T-cell (primary cell): ENCODE measurements around the gene ZNF574. TPM values are rescaled to one million over a fixed set of nuclear protein-coding genes. Genes with fewer than 3 reads are reported as not detected.
A peak's percentile ranks its signal among the peaks of the same experiment; 100 is the strongest.

Experiments used
- ATAC-seq, 4 experiments: fragments of 200-7000 bp in 3 of 4; fragments of 150-1000 bp in 1 of 4; cut with Tn5 transposase; replicated peaks in 1 of 4; 1 replicate in 3 of 4; 2 replicates in 1 of 4; pipeline ENCODE4 v1.10.0; 2021; ENCODE audit warnings: moderate library complexity in 3 of 4, mild to moderate bottlenecking in 2 of 4, moderate number of reproducible peaks in 1 of 4
- CTCF ChIA-PET, 2 donors: fragments of 300-600 bp; sonication (Branson Sonifier 250); formaldehyde crosslinking; loops; one replicate each; lab custom pipeline; 2022; ENCODE audit warnings: antibody characterized with exemption in 2 of 2; lab: Charles Lee
- POLR2A ChIA-PET, 2 donors: fragments of 300-600 bp; sonication (Branson Sonifier 250); formaldehyde crosslinking; loops; one replicate each; lab custom pipeline; 2022; ENCODE audit warnings: antibody characterized with exemption in 2 of 2; lab: Charles Lee
- DNase-seq, 35 experiments: peaks; one replicate each; pipeline versions ENCODE4 v3.0.0 to v3.0.0-alpha.2; 2013 to 2023
- H3K27ac ChIP-seq: one replicate; pipeline ENCODE4 v1.5.1; 2013; ENCODE audit warnings: low read length
- H3K27me3 ChIP-seq, 2 experiments: replicated peaks in 1 of 2; 1 replicate in 1 of 2; 2 replicates in 1 of 2; pipeline versions ENCODE4 v1.6.1 to v1.7.0; 2013; ENCODE audit warnings: low read length in 1 of 2, mixed read lengths in 1 of 2; ENCODE audit not compliant: control insufficient read depth in 2 of 2, insufficient read depth in 2 of 2; ENCODE audit errors: extremely low read depth in 1 of 2
- H3K36me3 ChIP-seq, 2 donors: 1 replicate in 1 of 2; 2 replicates in 1 of 2; pipeline versions ENCODE4 v1.6.1 to v1.7.0; 2013; ENCODE audit warnings: low read length in 1 of 2; ENCODE audit not compliant: control insufficient read depth in 2 of 2, insufficient read depth in 1 of 2; ENCODE audit errors: extremely low read depth in 1 of 2
- H3K4me1 ChIP-seq, 2 experiments: 1 replicate in 1 of 2; 2 replicates in 1 of 2; pipeline versions ENCODE4 v1.6.1 to v1.7.0; 2013; ENCODE audit warnings: low read length in 2 of 2, mixed read lengths in 1 of 2; ENCODE audit not compliant: insufficient read depth in 2 of 2, control insufficient read depth in 1 of 2; ENCODE audit errors: extremely low read depth in 1 of 2
- H3K4me3 ChIP-seq, 2 donors: 1 replicate in 1 of 2; 2 replicates in 1 of 2; pipeline versions ENCODE4 v1.5.1 to v1.7.0; 2013; ENCODE audit warnings: mild to moderate bottlenecking in 2 of 2, low read length in 1 of 2, moderate library complexity in 1 of 2; ENCODE audit not compliant: control insufficient read depth in 1 of 2; ENCODE audit errors: extremely low read depth in 1 of 2
- H3K9me3 ChIP-seq: 2 replicates; pipeline ENCODE4 v1.7.0; 2013
- H3K27ac Mint-ChIP-seq, 2 donors: one replicate each; pipeline ENCODE4 v1.8.0; 2020 to 2021; ENCODE audit warnings: mild to moderate bottlenecking in 2 of 2, mixed read lengths in 2 of 2
- H3K27me3 Mint-ChIP-seq, 2 donors: one replicate each; pipeline ENCODE4 v1.8.0; 2021 to 2022; ENCODE audit warnings: mixed read lengths in 2 of 2
- H3K36me3 Mint-ChIP-seq: one replicate; pipeline ENCODE4 v1.8.0; 2021; ENCODE audit warnings: mixed read lengths
- H3K4me1 Mint-ChIP-seq, 3 donors: one replicate each; pipeline ENCODE4 v1.8.0; 2020 to 2022; ENCODE audit warnings: mixed read lengths in 3 of 3, mild to moderate bottlenecking in 1 of 3
- H3K4me3 Mint-ChIP-seq, 3 donors: one replicate each; pipeline ENCODE4 v1.8.0; 2020 to 2022; ENCODE audit warnings: mild to moderate bottlenecking in 3 of 3, mixed read lengths in 3 of 3, moderate library complexity in 3 of 3
- H3K9me3 Mint-ChIP-seq, 3 donors: one replicate each; pipeline ENCODE4 v1.8.0; 2020 to 2022; ENCODE audit warnings: mixed read lengths in 3 of 3
- WGBS: methylation state at CpG from one replicate; pipeline ENCODE4 v1.1.5; 2013; ENCODE audit warnings: missing lambda C conversion rate; ENCODE audit not compliant: insufficient coverage; 5-methylcytosine and 5-hydroxymethylcytosine counted together
- total RNA-seq, 35 experiments: library from RNA in 6 of 35; stranded (reverse) in 6 of 35; fragments of 120-200 nt in 1 of 35; gene quantifications; one replicate each; pipeline versions ENCODE4 v1.2.1 to v1.2.4 and lab custom pipeline; 2013 to 2026

Gene ZNF574
- total RNA-seq (10 to 100 TPM; 18.4 to 27.4 (median 26.6) TPM), total RNA-seq (lab: John Stamatoyannopoulos, UW) (19.3 to 40.2 (median 31.0) reads per million in 29 experiments)
- 12.0 TPM for total RNA-seq (2013)

DNA sequence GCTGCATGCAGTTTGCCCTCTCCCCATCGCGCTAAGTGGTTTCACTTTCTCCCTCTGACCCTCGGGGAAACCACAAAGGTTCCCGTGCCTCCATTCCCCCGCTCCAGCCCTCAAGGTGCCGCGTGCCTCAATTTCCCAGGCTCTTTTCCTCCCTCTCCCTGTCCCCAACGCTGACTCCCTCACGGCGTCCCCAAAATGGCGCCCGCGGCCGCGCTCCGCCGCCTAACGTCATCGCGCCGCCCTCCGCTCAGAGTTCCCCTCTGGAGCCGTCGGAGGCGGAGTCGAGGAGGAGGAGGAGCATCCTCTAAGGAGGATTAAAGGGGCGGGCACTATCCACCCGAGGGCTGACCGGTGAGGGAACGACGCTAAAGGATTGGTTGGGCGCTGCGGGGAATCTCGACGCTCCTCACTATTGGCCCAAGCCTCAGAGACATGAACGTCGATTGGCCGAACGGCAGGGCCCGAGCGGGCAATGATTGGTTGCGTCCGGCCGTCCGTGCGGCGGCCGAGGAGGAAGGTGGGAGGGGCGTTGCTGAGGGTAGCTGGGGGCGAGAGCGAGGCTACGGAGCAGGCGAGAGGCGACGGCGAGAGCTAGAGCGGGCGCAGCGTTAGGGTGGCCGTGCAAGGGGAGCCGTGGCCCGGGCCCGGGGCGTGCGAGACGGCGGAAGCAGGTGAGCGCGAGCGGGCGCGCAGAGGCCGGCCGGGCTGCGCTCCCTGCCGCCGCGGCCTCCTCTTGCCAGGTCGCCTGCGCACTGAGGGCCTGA is at the start of gene ZNF574:
Gene ZNF574, plus strand, starts transcription at position 551 of the 764 bp plus-strand sequence. CDS start 2,441 bp downstream, outside the sequence.
- Mint-ChIP-seq H3K36me3 (peaks cover 15% of the 10 kb centered on the region), H3K4me1 (peaks cover 38 to 40% (median 39%) of the 10 kb centered on the region in 3 donors), H3K27ac (peak within 1 kb of the TSS; percentile 98 to 100), H3K4me3 (peak within 1 kb of the TSS; percentile 94 to 98 (median 95)), H3K9me3 (no peaks in the 10 kb centered on the region), H3K27me3 (no peaks in the 10 kb centered on the region)
- H3K4me1 ChIP-seq: peaks cover 12 to 28% of the 10 kb centered on the region in 2 experiments
- H3K27me3 ChIP-seq: no peaks in the 10 kb centered on the region
- no peaks in the 10 kb centered on the region for H3K9me3 ChIP-seq
- peak within 1 kb of the TSS; percentile 98 for H3K27ac ChIP-seq
- DNase-seq (peak; percentile 94 to 99 (median 98)), ATAC-seq (peak; percentile 94 to 95 (median 95))
- under 1% methylated on average over 68 of the region's 80 CpGs for WGBS
- H3K36me3 ChIP-seq: peaks cover 15 to 26% of the 10 kb centered on the region in 2 donors
- peak within 1 kb of the TSS; percentile 72 to 86 for H3K4me3 ChIP-seq
- CTCF ChIA-PET: interaction anchor here in 1 of 2 donors (0.6 to 0.8 kb wide), 4 partner anchors 33 to 452 kb away, joined by 3 to 4 read pairs (median 3); partner anchors contain the start of gene CEACAM1
- POLR2A ChIA-PET: interaction anchor here in 1 of 2 donors (1.0 kb wide), 1 partner anchor 167 kb away, joined by 4 read pairs; no protein-coding TSS in a partner anchor

DNA sequence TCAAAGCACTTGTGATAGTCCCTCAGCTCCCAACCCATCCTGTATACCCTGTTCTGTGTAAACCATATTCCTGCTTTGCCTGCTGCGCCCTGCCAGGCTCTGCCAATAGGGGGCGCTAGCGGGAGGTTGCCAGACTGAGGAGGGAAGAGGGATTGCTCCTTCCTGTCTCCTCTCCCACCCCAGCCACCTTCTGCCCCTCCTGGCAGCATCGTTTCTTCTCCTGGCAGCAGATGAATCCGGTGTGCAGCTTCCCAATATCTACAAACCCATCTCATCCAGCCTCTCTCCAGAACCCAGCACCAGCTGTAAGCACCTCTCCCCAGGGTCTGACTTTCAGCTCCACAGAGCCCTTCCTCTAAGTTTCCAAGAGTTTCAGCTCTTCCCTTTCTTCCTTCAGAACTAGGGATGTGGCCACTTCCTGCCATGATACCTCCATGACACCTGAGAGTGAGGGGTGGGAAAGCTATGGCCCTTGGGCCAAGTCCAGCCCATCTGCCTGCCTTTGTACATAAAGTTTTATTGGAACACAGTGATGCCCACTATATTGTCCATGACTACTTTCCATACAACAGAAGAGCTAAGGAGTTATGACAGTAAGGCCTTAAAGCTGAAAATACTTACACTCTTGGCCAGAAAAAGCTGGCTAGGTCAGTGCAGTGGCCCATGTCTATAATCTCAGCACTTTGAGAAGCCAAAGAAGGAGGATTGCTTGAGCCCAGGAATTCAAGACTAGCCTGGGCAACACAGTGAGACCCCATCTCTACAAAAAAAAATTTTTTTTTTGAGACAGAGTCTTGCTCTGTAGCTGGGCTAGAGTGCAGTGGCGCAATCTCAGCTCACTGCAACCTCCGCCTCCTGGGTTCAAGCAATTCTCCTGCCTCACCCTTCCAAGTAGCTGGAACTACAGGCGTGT is 47.4 kb upstream of the ZNF574 start:
- Histone ChIP-seq H3K4me1 (no peaks in the 10 kb centered on the region), H3K4me3 (no peak overlapping the region), H3K36me3 (no peaks in the 10 kb centered on the region), H3K27ac (no peak overlapping the region), H3K9me3 (no peaks in the 10 kb centered on the region), H3K27me3 (peaks cover 0 to 38% of the 10 kb centered on the region in 2 experiments)
- peak overlapping the region in 1 of 2 donors; percentile 21 for H3K27ac Mint-ChIP-seq
- 81% methylated on average over 6 of the region's 8 CpGs for WGBS
- H3K4me3 Mint-ChIP-seq: no peak overlapping the region
- H3K4me1 Mint-ChIP-seq: no peaks in the 10 kb centered on the region
- POLR2A ChIA-PET: no interaction called here
- CTCF ChIA-PET: interaction anchor here (0.7 kb wide), 2 partner anchors 18 to 355 kb away, joined by 3 to 4 read pairs; no protein-coding TSS in a partner anchor
- H3K36me3 Mint-ChIP-seq: no peaks in the 10 kb centered on the region
- peak in 5 of 35 experiments; percentile 2 to 29 (median 9) for DNase-seq
- H3K9me3 Mint-ChIP-seq: no peaks in the 10 kb centered on the region
- H3K27me3 Mint-ChIP-seq: peaks cover 12 to 23% of the 10 kb centered on the region in 2 donors
- no peak for ATAC-seq

- no peaks in the 10 kb centered on the region for H3K4me1 ChIP-seq
- 72% methylated on average over 6 of the region's 7 CpGs for WGBS
- no peak overlapping the region for H3K27ac ChIP-seq
- peaks cover 0 to 24% of the 10 kb centered on the region in 2 experiments for H3K27me3 ChIP-seq
- Mint-ChIP-seq H3K36me3 (no peaks in the 10 kb centered on the region), H3K27ac (no peak overlapping the region), H3K4me1 (peaks cover 4 to 5% (median 4%) of the 10 kb centered on the region in 3 donors), H3K4me3 (no peak overlapping the region), H3K27me3 (peaks cover 17 to 18% of the 10 kb centered on the region in 2 donors), H3K9me3 (no peaks in the 10 kb centered on the region)
- ATAC-seq: no peak
- POLR2A ChIA-PET: no interaction called here
- H3K4me3 ChIP-seq: no peak overlapping the region
- no peak for DNase-seq
- H3K36me3 ChIP-seq: no peaks in the 10 kb centered on the region
- CTCF ChIA-PET: no interaction called here
- H3K9me3 ChIP-seq: no peaks in the 10 kb centered on the region
Observed at GRCh38 chr19:42030645-42031440, 45.1 kb upstream of the ZNF574 start.

DNA sequence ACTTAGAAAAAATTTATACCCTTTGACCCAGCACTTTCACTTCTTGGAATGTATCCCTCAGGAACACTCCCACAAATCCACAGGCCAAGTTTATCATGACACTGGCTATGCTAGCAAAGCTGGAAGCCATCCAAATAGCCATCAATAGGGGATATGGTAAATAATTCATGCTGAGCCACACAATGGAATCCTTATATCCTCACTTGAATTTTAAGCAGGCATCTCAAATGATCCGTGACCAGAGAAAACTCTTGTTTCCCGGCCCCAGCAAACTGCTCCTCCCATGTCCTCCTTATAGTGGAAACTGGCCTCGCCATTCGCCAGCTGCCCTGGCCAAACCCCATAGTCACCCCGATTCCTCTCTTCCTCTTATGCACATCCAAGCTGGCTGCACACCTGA is 43.5 kb upstream of the ZNF574 start:
- no peaks in the 10 kb centered on the region for H3K36me3 ChIP-seq
- Mint-ChIP-seq H3K36me3 (no peaks in the 10 kb centered on the region), H3K27ac (no peak overlapping the region), H3K4me3 (no peak overlapping the region), H3K27me3 (peaks cover 10 to 14% of the 10 kb centered on the region in 2 donors), H3K4me1 (peaks cover 4 to 5% (median 4%) of the 10 kb centered on the region in 3 donors), H3K9me3 (no peaks in the 10 kb centered on the region)
- no peak for DNase-seq
- 93% methylated on average over 4 of the region's 5 CpGs for WGBS
- peaks cover 0 to 16% of the 10 kb centered on the region in 2 experiments for H3K27me3 ChIP-seq
- ATAC-seq: no peak
- H3K4me1 ChIP-seq: no peaks in the 10 kb centered on the region
- H3K9me3 ChIP-seq: no peaks in the 10 kb centered on the region
- no peak overlapping the region for H3K27ac ChIP-seq
- ChIA-PET CTCF (interaction anchor here in 1 of 2 donors (0.6 kb wide), 1 partner anchor 23 kb away, joined by 5 read pairs; no protein-coding TSS in a partner anchor), POLR2A (no interaction called here)
- H3K4me3 ChIP-seq: no peak overlapping the region

DNA sequence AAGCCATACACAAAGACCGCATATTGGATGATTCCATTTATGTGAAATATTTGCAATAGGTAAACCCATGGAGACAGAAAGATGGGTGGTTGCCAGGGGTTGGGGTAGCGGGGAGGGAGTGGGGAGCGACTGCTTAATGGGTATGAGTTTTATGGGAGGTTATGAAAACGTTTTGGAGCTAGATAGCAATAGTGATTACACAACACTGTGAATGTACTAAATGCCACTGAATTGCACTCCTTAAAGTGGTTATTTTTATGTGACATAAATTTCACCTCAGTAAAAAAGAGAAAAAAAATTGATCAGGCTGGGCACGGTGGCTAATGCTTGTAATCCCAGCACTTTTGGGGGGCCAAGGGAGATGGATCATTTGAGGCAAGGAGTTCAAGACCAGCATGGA is 42.6 kb upstream of the ZNF574 start:
- no peaks in the 10 kb centered on the region for H3K36me3 Mint-ChIP-seq
- no peaks in the 10 kb centered on the region for H3K9me3 Mint-ChIP-seq
- Histone ChIP-seq H3K27me3 (peaks cover 0 to 12% of the 10 kb centered on the region in 2 experiments), H3K4me1 (no peaks in the 10 kb centered on the region), H3K27ac (no peak overlapping the region), H3K36me3 (no peaks in the 10 kb centered on the region), H3K4me3 (no peak overlapping the region), H3K9me3 (no peaks in the 10 kb centered on the region)
- peaks cover 4 to 5% (median 4%) of the 10 kb centered on the region in 3 donors for H3K4me1 Mint-ChIP-seq
- no peak overlapping the region for H3K4me3 Mint-ChIP-seq
- H3K27ac Mint-ChIP-seq: no peak overlapping the region
- ChIA-PET CTCF (no interaction called here), POLR2A (no interaction called here)
- WGBS: 100% methylated on average over 3 of the region's 5 CpGs
- DNase-seq (no peak), ATAC-seq (no peak)
- H3K27me3 Mint-ChIP-seq: peaks cover 10 to 11% of the 10 kb centered on the region in 2 donors
